Measurements from ENCODE around the gene NOX5.

NOX5 gene

DNA sequence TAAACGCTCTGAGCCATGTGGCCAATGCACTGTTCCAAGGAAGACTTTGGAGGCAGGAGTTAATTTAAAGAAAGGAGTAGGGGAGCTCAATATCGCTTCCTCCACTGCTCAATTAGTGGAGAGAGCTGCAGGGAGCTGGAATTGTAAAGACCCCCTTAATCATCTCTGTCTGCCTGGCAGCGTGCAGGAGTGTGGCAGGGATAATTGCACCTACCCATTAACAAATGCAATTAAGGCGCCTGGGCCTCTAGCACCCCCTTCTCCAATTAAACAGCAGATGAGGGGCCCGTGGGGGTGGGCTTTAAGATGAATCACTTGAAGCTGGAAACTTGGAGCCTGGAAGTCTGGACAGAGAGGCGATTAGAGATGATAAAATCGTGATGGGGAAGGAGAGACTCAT is 84.3 kb downstream of the NOX5 start:
- no peak for TF ChIP-seq CTCF (IDR thresholded peaks at IDR 0.05; ENCODE audit: low read depth, low read length)
- no peak overlapping the region for H3K4me3 ChIP-seq (ENCODE audit: low read depth, low read length)

- H3K4me3 ChIP-seq (ENCODE audit: low read depth, low read length) = no peak overlapping the region
- no peak for TF ChIP-seq CTCF (IDR thresholded peaks at IDR 0.05; ENCODE audit: low read depth, low read length)
Measured at GRCh38 chr15:69099941-69100340, 85.4 kb downstream of the NOX5 start.

DNA sequence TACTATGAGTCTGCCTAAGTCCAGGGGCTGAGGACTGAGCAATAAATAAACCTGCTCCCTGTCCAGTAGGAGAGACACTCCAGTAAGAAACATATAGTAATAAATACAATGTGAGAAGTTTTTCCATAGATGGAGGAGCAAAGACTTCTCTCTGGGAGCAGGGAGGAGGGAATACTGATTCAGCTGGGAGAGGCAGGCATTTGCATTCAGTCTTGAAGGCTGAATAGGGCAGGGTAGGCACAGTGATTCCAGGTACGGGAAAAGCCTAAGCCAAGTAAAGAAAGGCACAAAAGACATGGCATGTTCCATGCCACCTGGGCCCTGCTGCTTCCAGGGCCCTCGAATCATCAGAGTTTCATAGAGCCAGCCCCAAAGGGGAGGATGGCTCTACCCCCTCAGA is 86.3 kb downstream of the NOX5 start:
- TF ChIP-seq CTCF (IDR thresholded peaks at IDR 0.05; ENCODE audit: low read depth, low read length) = no peak

DNA sequence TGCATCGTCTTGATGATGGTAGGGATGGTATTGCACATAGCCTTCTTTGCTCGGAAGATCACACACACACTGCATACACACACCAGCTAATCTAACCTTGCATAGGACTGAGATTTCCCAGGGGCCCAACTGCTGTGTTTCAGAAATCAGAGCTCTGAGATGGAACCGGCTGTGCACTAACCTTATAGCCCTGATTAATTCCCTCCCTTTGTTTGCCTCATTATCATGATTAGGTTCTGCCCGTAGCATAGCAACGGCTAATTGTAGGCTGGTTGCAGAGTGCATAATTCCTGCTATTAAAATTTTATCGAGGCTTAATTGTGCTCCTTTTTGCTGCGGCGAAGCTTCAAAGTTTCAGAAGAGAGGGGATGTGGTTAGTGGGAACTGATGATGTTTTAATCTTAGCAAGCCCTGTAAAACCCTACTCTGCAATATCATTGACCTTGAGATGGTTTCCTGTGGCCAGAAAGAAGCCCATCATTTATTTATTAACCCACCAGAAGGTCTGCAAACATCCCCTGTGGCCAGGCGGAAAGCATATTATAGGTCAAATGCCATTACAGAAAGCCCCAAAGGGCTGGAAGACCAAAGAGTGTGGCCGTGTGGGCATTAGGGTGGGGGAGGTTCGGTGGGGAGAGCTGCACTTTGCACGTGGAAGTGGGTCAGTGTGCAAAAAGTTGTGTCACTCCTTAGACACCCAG is 89.7 kb downstream of the NOX5 start:
- no peak for TF ChIP-seq CTCF (IDR thresholded peaks at IDR 0.05; ENCODE audit: low read depth, low read length)
- no peak overlapping the region for H3K4me3 ChIP-seq (ENCODE audit: low read depth, low read length)

More for the DNA sequence above, 86.3 kb downstream of the NOX5 start:
- H3K4me3 ChIP-seq (ENCODE audit: low read depth, low read length) = no peak overlapping the region

DNA sequence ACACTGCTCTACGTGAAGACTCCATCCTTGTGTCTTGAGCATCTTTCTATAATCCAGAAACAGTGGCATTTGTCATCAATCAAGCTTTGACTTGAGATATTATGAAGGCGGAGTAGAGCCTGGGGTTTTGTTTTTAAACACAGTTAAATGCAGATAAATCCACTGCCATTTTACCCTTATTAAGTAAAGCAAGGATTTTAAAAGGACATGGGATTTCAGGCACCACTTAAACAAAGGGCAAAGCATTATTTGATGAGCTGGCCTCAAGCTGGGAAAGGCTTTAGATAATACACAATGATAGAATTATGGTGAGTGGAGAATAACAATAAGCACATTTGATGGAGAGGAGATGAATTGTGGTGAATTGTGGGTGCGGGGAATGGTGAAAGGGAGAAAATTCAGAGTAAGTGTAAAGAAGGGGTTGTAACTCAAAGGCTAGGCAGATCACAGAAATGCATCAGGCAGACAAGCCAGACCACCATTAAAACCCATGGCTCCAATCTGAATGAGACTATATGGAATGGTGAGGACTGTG is 91.0 kb downstream of the NOX5 start:
- no peak overlapping the region for H3K4me3 ChIP-seq (ENCODE audit: low read depth, low read length)
- no peak for TF ChIP-seq CTCF (IDR thresholded peaks at IDR 0.05; ENCODE audit: low read depth, low read length)

- H3K4me3 ChIP-seq (ENCODE audit: low read depth, low read length) = no peak overlapping the region
- no peak for TF ChIP-seq CTCF (IDR thresholded peaks at IDR 0.05; ENCODE audit: low read depth, low read length)
Measured at GRCh38 chr15:69107025-69107620, 92.6 kb downstream of the NOX5 start.

Measured in WI38 (cell line).